ENCODE measurements around the gene ATXN2.
"Not testable (repeated sequence)": the region's sequence is repeated elsewhere in the genome, so short reads cannot be mapped to it uniquely, and the experiment has no call there.

The ATXN2 gene

GRCh38 chr12:111467857-111468241 lies 131.3 kb downstream of the ATXN2 start:
- peak; percentile 29 for DNase-seq (ENCODE audit: extremely low read depth, low read depth)
- TF ChIP-seq, protein P1, sequence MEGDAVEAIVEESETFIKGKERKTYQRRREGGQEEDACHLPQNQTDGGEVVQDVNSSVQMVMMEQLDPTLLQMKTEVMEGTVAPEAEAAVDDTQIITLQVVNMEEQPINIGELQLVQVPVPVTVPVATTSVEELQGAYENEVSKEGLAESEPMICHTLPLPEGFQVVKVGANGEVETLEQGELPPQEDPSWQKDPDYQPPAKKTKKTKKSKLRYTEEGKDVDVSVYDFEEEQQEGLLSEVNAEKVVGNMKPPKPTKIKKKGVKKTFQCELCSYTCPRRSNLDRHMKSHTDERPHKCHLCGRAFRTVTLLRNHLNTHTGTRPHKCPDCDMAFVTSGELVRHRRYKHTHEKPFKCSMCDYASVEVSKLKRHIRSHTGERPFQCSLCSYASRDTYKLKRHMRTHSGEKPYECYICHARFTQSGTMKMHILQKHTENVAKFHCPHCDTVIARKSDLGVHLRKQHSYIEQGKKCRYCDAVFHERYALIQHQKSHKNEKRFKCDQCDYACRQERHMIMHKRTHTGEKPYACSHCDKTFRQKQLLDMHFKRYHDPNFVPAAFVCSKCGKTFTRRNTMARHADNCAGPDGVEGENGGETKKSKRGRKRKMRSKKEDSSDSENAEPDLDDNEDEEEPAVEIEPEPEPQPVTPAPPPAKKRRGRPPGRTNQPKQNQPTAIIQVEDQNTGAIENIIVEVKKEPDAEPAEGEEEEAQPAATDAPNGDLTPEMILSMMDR (IDR thresholded peaks at IDR 0.05; ENCODE audit: low read depth, low read length, missing control alignments) = no peak
- no peak overlapping the region for H3K4me3 ChIP-seq (replicated peaks; ENCODE audit: low read depth, low read length)

DNA sequence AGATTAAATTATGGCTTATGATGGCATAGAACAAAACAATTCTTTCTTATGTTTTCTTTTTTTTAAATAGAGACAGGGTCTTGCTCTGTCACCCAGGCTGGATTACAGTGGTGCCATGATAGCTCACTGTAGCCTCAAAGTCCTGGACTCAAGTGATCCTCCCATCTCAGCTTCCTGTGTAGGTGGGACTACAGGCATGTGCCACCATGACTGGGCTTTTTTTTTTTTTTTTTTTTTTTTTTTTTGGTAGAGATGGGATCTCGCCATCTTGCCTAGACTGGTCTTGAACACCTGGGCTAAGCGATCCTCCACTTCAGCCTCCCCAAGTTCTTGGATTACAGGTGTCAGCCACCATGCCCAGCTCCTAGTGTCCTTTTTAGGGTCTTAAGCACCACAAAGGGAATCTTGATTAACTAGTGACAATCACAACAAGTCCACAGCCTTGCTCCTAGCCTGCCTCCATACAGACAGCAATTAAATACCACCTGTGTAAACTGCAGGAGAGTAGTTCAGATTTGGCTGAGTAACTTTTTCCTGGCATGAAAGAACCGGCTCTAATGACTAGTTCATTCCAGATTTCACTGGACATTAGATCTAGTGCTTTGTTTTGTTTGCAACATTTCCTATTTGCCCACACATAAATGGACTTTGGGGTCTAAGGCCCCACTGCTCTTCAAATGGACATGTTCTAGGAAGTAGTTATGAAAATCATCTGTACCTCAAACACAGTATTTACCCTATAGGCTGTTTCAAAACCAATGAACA lies 131.8 kb downstream of the ATXN2 start:
- TF ChIP-seq, protein P1 (IDR thresholded peaks at IDR 0.05; ENCODE audit: low read depth, low read length, missing control alignments) = no peak
- peak; percentile 36 for DNase-seq (ENCODE audit: extremely low read depth, low read depth)
- H3K4me3 ChIP-seq (replicated peaks; ENCODE audit: low read depth, low read length) = no peak overlapping the region

- H3K4me3 ChIP-seq (replicated peaks; ENCODE audit: low read depth, low read length) = no peak overlapping the region
- TF ChIP-seq, protein P1 (IDR thresholded peaks at IDR 0.05; ENCODE audit: low read depth, low read length, missing control alignments) = no peak
- DNase-seq (ENCODE audit: extremely low read depth, low read depth) = peak; percentile 27
Measured at GRCh38 chr12:111462210-111462769, 136.8 kb downstream of the ATXN2 start.

DNA sequence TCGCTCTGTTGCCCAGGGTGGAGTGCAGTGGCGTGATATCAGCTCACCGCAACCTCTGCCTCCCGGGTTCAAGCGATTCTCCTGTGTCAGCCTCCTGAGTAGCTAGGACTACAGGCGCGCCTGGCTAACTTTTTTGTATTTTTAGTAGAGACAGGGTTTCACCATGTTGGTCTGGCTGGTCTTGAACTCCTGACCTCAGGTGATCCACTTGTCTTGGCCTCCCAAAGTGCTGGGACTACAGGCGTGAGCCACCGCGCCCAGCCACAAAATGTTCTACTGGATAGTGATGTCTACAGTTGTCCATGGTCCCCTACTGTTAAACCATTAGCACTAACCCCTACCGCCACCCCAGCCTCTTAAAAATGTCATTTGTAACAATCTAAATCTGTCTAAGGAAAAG lies 139.0 kb downstream of the ATXN2 start:
- DNase-seq (ENCODE audit: extremely low read depth, low read depth); H3K4me3 ChIP-seq (replicated peaks; ENCODE audit: low read depth, low read length): not testable (repeated sequence)

- DNase-seq (ENCODE audit: extremely low read depth, low read depth) = no peak
- TF ChIP-seq, protein P1 (IDR thresholded peaks at IDR 0.05; ENCODE audit: low read depth, low read length, missing control alignments) = no peak
- no peak overlapping the region for H3K4me3 ChIP-seq (replicated peaks; ENCODE audit: low read depth, low read length)
Measured at GRCh38 chr12:111458546-111459172, 140.5 kb downstream of the ATXN2 start.

DNA sequence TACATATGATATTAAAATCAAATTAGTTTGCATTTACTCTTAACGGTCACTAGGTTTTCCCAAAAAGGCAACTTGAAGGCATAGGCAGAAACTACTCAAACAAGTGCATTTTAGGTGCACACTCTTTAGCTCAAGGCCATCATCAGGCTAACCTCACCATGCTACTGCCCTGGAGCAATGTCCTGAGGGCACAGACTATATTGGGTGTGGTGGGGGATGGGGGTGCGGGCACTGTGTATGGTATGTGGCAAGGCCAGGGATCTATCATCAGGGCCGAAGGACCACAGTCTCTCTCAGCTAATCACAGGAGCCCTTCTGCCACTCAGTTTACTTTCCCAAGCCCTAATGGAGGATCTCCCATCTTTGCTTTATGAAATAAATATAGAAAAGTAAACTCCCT lies 141.5 kb downstream of the ATXN2 start:
- no peak for DNase-seq (ENCODE audit: extremely low read depth, low read depth)

DNA sequence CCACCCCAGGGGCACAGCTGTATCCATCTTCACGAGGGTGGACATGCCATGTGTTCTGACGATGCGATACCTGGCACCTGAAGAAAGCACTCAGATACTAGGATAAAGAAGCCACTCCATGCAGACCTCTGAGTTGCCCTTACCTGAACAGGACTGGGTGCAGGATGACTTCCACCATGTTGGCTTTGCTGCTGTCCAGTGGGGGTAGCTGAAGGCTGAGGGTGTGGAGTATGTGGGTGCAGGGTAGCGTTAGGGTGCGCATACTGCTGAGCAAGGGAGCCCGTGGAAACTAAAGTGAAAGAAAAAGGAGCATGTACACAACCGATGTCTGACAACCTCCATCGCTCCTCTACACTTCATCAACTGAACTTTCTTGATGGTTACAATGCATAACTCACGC lies 142.0 kb downstream of the ATXN2 start:
- TF ChIP-seq, protein P1 (IDR thresholded peaks at IDR 0.05; ENCODE audit: low read depth, low read length, missing control alignments) = no peak
- no peak overlapping the region for H3K4me3 ChIP-seq (replicated peaks; ENCODE audit: low read depth, low read length)
- no peak for DNase-seq (ENCODE audit: extremely low read depth, low read depth)

More for the DNA sequence above, 141.5 kb downstream of the ATXN2 start:
- no peak overlapping the region for H3K4me3 ChIP-seq (replicated peaks; ENCODE audit: low read depth, low read length)
- TF ChIP-seq, protein P1 (IDR thresholded peaks at IDR 0.05; ENCODE audit: low read depth, low read length, missing control alignments) = no peak
